ENCODE data around the gene OGDHL. TPM values are rescaled to one million over a fixed set of nuclear protein-coding genes. Genes with fewer than 3 reads are reported as not detected.
"Not testable (repeated sequence)": the region's sequence is repeated elsewhere in the genome, so short reads cannot be mapped to it uniquely, and the experiment has no call there.

OGDHL gene
- total RNA-seq, 2 donors from 2014 or later = 2.6 to 4.3 TPM

GRCh38 chr10:49735848-49736563 lies 26.1 kb downstream of the OGDHL start:
- no peak overlapping the region for H3K4me3 ChIP-seq
- H3K36me3 ChIP-seq (replicated peaks in 1 of 2; ENCODE audit: insufficient read depth in 1 of 2, low read depth in 2 of 2) = no peaks in the 10 kb centered on the region
- no peaks in the 10 kb centered on the region for H3K9me3 ChIP-seq
- no peaks in the 10 kb centered on the region for H3K4me1 ChIP-seq
- ATAC-seq (no peak), DNase-seq (no peak)
- no peaks in the 10 kb centered on the region for H3K27me3 ChIP-seq
- 85 to 87% methylated on average over 17 to 22 of the region's 23 CpGs for WGBS, 2 donors
- H3K27ac ChIP-seq = no peak overlapping the region
- intact Hi-C loops (cut with DNase I) = no loop called here
- no peak for TF ChIP-seq POLR2A (IDR thresholded peaks at IDR 0.05)
- TF ChIP-seq, protein P1, sequence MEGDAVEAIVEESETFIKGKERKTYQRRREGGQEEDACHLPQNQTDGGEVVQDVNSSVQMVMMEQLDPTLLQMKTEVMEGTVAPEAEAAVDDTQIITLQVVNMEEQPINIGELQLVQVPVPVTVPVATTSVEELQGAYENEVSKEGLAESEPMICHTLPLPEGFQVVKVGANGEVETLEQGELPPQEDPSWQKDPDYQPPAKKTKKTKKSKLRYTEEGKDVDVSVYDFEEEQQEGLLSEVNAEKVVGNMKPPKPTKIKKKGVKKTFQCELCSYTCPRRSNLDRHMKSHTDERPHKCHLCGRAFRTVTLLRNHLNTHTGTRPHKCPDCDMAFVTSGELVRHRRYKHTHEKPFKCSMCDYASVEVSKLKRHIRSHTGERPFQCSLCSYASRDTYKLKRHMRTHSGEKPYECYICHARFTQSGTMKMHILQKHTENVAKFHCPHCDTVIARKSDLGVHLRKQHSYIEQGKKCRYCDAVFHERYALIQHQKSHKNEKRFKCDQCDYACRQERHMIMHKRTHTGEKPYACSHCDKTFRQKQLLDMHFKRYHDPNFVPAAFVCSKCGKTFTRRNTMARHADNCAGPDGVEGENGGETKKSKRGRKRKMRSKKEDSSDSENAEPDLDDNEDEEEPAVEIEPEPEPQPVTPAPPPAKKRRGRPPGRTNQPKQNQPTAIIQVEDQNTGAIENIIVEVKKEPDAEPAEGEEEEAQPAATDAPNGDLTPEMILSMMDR (IDR thresholded peaks at IDR 0.05) = no peak

GRCh38 chr10:49735161-49735560 lies 27.0 kb downstream of the OGDHL start:
- Histone ChIP-seq H3K27ac (no peak overlapping the region), H3K36me3 (replicated peaks in 1 of 2; ENCODE audit: insufficient read depth in 1 of 2, low read depth in 2 of 2) (no peaks in the 10 kb centered on the region), H3K9me3 (no peaks in the 10 kb centered on the region), H3K4me3 (no peak overlapping the region), H3K27me3 (no peaks in the 10 kb centered on the region), H3K4me1 (no peaks in the 10 kb centered on the region)
- 76% methylated on average over 9 of the region's 11 CpGs; no CpG with 5 or more reads in 1 of the 2 donors for WGBS, 2 donors
- intact Hi-C loops (cut with DNase I) = no loop called here
- no peak for DNase-seq
- TF ChIP-seq, protein P1 (IDR thresholded peaks at IDR 0.05) = no peak
- TF ChIP-seq POLR2A (IDR thresholded peaks at IDR 0.05) = no peak
- ATAC-seq = no peak

- no peak for ATAC-seq
- TF ChIP-seq, protein P1 (IDR thresholded peaks at IDR 0.05) = no peak
- no peak for TF ChIP-seq POLR2A (IDR thresholded peaks at IDR 0.05)
- H3K27ac ChIP-seq = no peak overlapping the region
- no peak overlapping the region for H3K4me3 ChIP-seq
- DNase-seq = no peak
- H3K9me3 ChIP-seq = no peaks in the 10 kb centered on the region
- no peaks in the 10 kb centered on the region for H3K27me3 ChIP-seq
- WGBS, 2 donors = 67 to 70% methylated on average over 10 of the region's 10 CpGs
- no peaks in the 10 kb centered on the region for H3K4me1 ChIP-seq
- intact Hi-C loops (cut with DNase I) = no loop called here
- no peaks in the 10 kb centered on the region for H3K36me3 ChIP-seq (replicated peaks in 1 of 2; ENCODE audit: insufficient read depth in 1 of 2, low read depth in 2 of 2)
These were observed 27.4 kb downstream of the OGDHL start for GRCh38 chr10:49734676-49735075.

- no peak overlapping the region for H3K27ac ChIP-seq
- H3K36me3 ChIP-seq (replicated peaks in 1 of 2; ENCODE audit: insufficient read depth in 1 of 2, low read depth in 2 of 2) = no peaks in the 10 kb centered on the region
- DNase-seq (no peak), ATAC-seq (no peak)
- TF ChIP-seq POLR2A (IDR thresholded peaks at IDR 0.05) = no peak
- TF ChIP-seq, protein P1 (IDR thresholded peaks at IDR 0.05) = no peak
- intact Hi-C loops (cut with DNase I) = no loop called here
- no peak overlapping the region for H3K4me3 ChIP-seq
- H3K4me1 ChIP-seq = no peaks in the 10 kb centered on the region
- H3K27me3 ChIP-seq = no peaks in the 10 kb centered on the region
- H3K9me3 ChIP-seq = no peaks in the 10 kb centered on the region
- WGBS, 2 donors = 84 to 86% methylated on average over 7 of the region's 7 CpGs
These were observed 28.3 kb downstream of the OGDHL start for GRCh38 chr10:49733866-49734265.

GRCh38 chr10:49726593-49726992 lies 35.5 kb downstream of the OGDHL start:
- no peaks in the 10 kb centered on the region for H3K4me1 ChIP-seq
- no peaks in the 10 kb centered on the region for H3K36me3 ChIP-seq (replicated peaks in 1 of 2; ENCODE audit: insufficient read depth in 1 of 2, low read depth in 2 of 2)
- no peak overlapping the region for H3K4me3 ChIP-seq
- intact Hi-C loops (cut with DNase I) = no loop called here
- no peak overlapping the region for H3K27ac ChIP-seq
- ATAC-seq (no peak), DNase-seq (no peak)
- TF ChIP-seq POLR2A (IDR thresholded peaks at IDR 0.05) = no peak
- TF ChIP-seq, protein P1 (IDR thresholded peaks at IDR 0.05) = no peak
- H3K27me3 ChIP-seq = no peaks in the 10 kb centered on the region
- peaks cover 0 to 3% (median 0%) of the 10 kb centered on the region in 3 donors for H3K9me3 ChIP-seq
- WGBS, 2 donors = 40 to 55% methylated on average over 2 of the region's 2 CpGs

- WGBS, 2 donors = 47 to 79% methylated on average over 2 to 7 of the region's 7 CpGs
These were observed 47.0 kb downstream of the OGDHL start for GRCh38 chr10:49715157-49715556.

More at GRCh38 chr10:49715157-49715556, 47.0 kb downstream of the OGDHL start:
- H3K4me3 ChIP-seq; H3K9me3 ChIP-seq; H3K36me3 ChIP-seq (replicated peaks in 1 of 2; ENCODE audit: insufficient read depth in 1 of 2, low read depth in 2 of 2); intact Hi-C loops (cut with DNase I); DNase-seq; ATAC-seq; H3K4me1 ChIP-seq; H3K27ac ChIP-seq; H3K27me3 ChIP-seq: not testable (repeated sequence)
